ENCODE results near the gene SCG5. TPM values are rescaled to one million over a fixed set of nuclear protein-coding genes. Genes with fewer than 3 reads are reported as not detected.

Gene SCG5
- total RNA-seq, 1 experiment from 2014 or later: 1.8 TPM

- no peaks in the 10 kb centered on the region for H4K20me1 ChIP-seq (ENCODE audit: insufficient read depth, low read depth, low read length)
- H3K4me3 ChIP-seq (ENCODE audit: low read length): no peak overlapping the region
- no peak overlapping the region for H3K4me2 ChIP-seq (ENCODE audit: low read depth, low read length, poor library complexity, severe bottlenecking)
- no peaks in the 10 kb centered on the region for H3K4me1 ChIP-seq (ENCODE audit: low read length)
- H3K36me3 ChIP-seq (ENCODE audit: insufficient read depth, low read length): no peaks in the 10 kb centered on the region
- H3K27me3 ChIP-seq (ENCODE audit: low read length): no peaks in the 10 kb centered on the region
- H3K27ac ChIP-seq (ENCODE audit: low read length): no peak overlapping the region
- H3K9me2 ChIP-seq (replicated peaks; ENCODE audit: insufficient read depth, low read length): no peaks in the 10 kb centered on the region
- H3K9ac ChIP-seq (ENCODE audit: low read length): no peak overlapping the region
- H3K9me3 ChIP-seq (ENCODE audit: low read length): no peaks in the 10 kb centered on the region
- no peaks in the 10 kb centered on the region for H3K79me2 ChIP-seq (ENCODE audit: low read length)
- DNase-seq: no peak
- H2AFZ ChIP-seq (ENCODE audit: low read length): no peak overlapping the region
Observed at GRCh38 chr15:32718227-32718820, 76.8 kb downstream of the SCG5 start.

DNA sequence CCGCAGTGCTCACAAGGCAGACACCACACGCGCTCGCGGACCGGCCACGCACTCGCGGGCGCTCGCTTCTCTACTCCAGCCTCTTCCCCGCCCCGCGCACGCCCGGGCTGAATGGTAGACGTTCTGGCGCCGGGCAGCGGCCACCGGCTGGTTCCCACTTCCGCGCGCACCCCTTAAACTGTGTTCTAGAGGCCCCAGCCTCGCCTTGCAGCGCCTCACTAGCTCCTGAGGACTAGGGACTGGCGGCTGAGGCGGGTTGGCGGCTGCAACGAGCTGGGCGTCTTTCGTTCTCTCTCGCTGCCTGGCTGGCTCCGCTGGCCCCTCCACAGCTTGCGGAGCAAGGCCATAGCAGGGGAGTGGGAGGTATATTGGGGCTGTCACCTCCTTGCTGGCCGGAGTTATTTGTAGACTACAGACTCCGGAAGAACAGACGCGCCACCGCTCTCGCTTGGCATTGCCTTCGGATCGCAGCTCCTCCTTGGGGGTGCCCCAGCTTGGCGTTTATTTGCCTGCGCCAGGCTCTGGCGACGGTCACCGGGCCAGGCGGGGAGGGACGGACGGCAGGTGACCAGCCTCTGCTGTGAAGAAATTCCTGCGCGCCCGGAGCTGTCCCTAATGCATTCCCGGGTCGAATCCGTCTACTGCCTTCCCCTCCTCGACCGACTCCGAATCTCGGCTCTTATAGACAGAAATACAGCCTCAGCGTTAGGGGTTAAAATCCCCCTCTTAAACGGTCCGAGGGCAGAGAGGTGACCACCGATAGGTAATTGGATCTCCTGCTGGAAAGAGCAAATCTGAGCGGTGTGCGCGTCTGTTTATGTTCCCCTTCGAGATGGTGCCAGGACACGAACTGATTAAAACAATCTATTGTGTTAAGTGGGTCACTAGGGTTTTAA lies 77.6 kb downstream of the SCG5 start:
- no peaks in the 10 kb centered on the region for H3K4me1 ChIP-seq (ENCODE audit: low read length)
- H3K27ac ChIP-seq (ENCODE audit: low read length): no peak overlapping the region
- H3K4me3 ChIP-seq (ENCODE audit: low read length): no peak overlapping the region
- no peak overlapping the region for H3K9ac ChIP-seq (ENCODE audit: low read length)
- no peaks in the 10 kb centered on the region for H3K36me3 ChIP-seq (ENCODE audit: insufficient read depth, low read length)
- no peak for DNase-seq
- no peak overlapping the region for H3K4me2 ChIP-seq (ENCODE audit: low read depth, low read length, poor library complexity, severe bottlenecking)
- no peaks in the 10 kb centered on the region for H3K9me2 ChIP-seq (replicated peaks; ENCODE audit: insufficient read depth, low read length)
- no peaks in the 10 kb centered on the region for H3K79me2 ChIP-seq (ENCODE audit: low read length)
- H3K9me3 ChIP-seq (ENCODE audit: low read length): no peaks in the 10 kb centered on the region
- no peaks in the 10 kb centered on the region for H4K20me1 ChIP-seq (ENCODE audit: insufficient read depth, low read depth, low read length)
- H3K27me3 ChIP-seq (ENCODE audit: low read length): no peaks in the 10 kb centered on the region
- H2AFZ ChIP-seq (ENCODE audit: low read length): no peak overlapping the region

GRCh38 chr15:32721596-32721995 lies 80.1 kb downstream of the SCG5 start:
- Histone ChIP-seq H3K79me2 (ENCODE audit: low read length) (no peaks in the 10 kb centered on the region), H2AFZ (ENCODE audit: low read length) (no peak overlapping the region)

DNA sequence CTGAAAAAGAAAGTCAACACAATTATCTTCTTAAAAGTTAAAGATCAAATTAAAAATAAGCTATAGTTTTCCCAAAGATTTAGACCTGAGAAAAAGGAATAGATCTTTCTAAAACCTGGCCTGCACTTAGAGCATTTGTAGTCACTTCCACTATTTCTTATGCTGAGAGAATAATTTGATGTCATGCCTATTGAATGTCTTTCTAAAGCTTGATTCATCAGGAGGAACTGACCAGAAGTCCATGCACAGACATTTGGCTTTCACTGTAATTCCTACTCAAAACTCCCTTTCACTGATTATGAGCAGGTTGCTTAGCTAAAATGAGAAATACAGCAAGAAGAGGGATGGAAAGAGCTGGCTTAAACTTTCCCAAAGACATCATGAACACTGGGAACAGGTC lies 80.6 kb downstream of the SCG5 start:
- H3K36me3 ChIP-seq (ENCODE audit: insufficient read depth, low read length): no peaks in the 10 kb centered on the region
- H3K79me2 ChIP-seq (ENCODE audit: low read length): no peaks in the 10 kb centered on the region
- no peak overlapping the region for H3K9ac ChIP-seq (ENCODE audit: low read length)
- H2AFZ ChIP-seq (ENCODE audit: low read length): no peak overlapping the region
- DNase-seq: no peak
- H3K9me3 ChIP-seq (ENCODE audit: low read length): no peaks in the 10 kb centered on the region
- H3K4me3 ChIP-seq (ENCODE audit: low read length): no peak overlapping the region
- H3K4me2 ChIP-seq (ENCODE audit: low read depth, low read length, poor library complexity, severe bottlenecking): no peak overlapping the region
- H3K4me1 ChIP-seq (ENCODE audit: low read length): no peaks in the 10 kb centered on the region
- no peaks in the 10 kb centered on the region for H4K20me1 ChIP-seq (ENCODE audit: insufficient read depth, low read depth, low read length)
- no peaks in the 10 kb centered on the region for H3K27me3 ChIP-seq (ENCODE audit: low read length)
- no peak overlapping the region for H3K27ac ChIP-seq (ENCODE audit: low read length)
- H3K9me2 ChIP-seq (replicated peaks; ENCODE audit: insufficient read depth, low read length): no peaks in the 10 kb centered on the region

More at GRCh38 chr15:32721596-32721995, 80.1 kb downstream of the SCG5 start:
- no peaks in the 10 kb centered on the region for H3K27me3 ChIP-seq (ENCODE audit: low read length)
- DNase-seq: no peak
- H3K9me2 ChIP-seq (replicated peaks; ENCODE audit: insufficient read depth, low read length): no peaks in the 10 kb centered on the region
- H3K9me3 ChIP-seq (ENCODE audit: low read length): no peaks in the 10 kb centered on the region
- H3K4me2 ChIP-seq (ENCODE audit: low read depth, low read length, poor library complexity, severe bottlenecking): no peak overlapping the region
- H3K4me1 ChIP-seq (ENCODE audit: low read length): no peaks in the 10 kb centered on the region
- no peak overlapping the region for H3K27ac ChIP-seq (ENCODE audit: low read length)
- H3K9ac ChIP-seq (ENCODE audit: low read length): no peak overlapping the region
- H3K36me3 ChIP-seq (ENCODE audit: insufficient read depth, low read length): no peaks in the 10 kb centered on the region
- H4K20me1 ChIP-seq (ENCODE audit: insufficient read depth, low read depth, low read length): no peaks in the 10 kb centered on the region
- no peak overlapping the region for H3K4me3 ChIP-seq (ENCODE audit: low read length)

DNA sequence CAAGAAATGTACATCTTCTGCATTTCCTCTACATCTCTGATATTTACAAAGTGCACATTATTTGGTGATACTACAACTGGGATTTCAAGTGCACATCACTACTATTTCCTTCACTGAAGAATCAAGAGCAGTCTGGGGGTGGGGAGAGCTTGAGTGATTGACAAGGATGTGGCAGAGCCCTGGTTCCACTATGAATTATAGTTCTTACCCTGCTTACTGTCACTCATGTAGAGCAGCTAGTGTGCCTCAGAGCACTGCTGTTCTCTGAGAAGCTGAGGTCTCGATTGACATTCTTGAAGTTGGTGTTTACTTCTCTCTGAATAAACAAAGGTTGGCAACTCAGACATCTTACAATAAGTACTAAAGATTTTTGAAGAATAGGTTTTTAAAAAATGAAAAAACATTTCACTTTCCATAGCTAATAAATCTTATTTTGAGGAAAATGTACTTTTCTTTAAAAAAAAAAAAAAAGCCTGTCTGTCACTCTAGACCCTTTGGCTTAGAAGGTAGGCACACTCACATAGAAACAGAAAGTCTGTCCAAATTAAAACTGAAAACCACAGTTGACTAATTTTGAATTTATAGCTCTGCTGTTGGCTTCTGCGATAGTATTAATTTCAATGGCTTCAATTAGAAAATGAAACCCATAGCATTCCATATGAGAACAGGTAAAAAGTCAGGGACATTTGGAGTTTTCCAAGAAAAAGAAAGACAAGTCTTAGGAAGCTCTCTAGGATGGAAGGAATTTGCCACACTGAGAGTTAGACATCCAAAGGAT lies 81.8 kb downstream of the SCG5 start:
- Histone ChIP-seq H2AFZ (ENCODE audit: low read length) (no peak overlapping the region), H3K4me1 (ENCODE audit: low read length) (no peaks in the 10 kb centered on the region), H3K9ac (ENCODE audit: low read length) (no peak overlapping the region), H3K4me3 (ENCODE audit: low read length) (no peak overlapping the region), H3K79me2 (ENCODE audit: low read length) (no peaks in the 10 kb centered on the region), H3K27ac (ENCODE audit: low read length) (no peak overlapping the region), H3K36me3 (ENCODE audit: insufficient read depth, low read length) (no peaks in the 10 kb centered on the region), H4K20me1 (ENCODE audit: insufficient read depth, low read depth, low read length) (no peaks in the 10 kb centered on the region), H3K4me2 (ENCODE audit: low read depth, low read length, poor library complexity, severe bottlenecking) (no peak overlapping the region), H3K9me2 (replicated peaks; ENCODE audit: insufficient read depth, low read length) (no peaks in the 10 kb centered on the region), H3K27me3 (ENCODE audit: low read length) (no peaks in the 10 kb centered on the region), H3K9me3 (ENCODE audit: low read length) (no peaks in the 10 kb centered on the region)
- DNase-seq: no peak

DNA sequence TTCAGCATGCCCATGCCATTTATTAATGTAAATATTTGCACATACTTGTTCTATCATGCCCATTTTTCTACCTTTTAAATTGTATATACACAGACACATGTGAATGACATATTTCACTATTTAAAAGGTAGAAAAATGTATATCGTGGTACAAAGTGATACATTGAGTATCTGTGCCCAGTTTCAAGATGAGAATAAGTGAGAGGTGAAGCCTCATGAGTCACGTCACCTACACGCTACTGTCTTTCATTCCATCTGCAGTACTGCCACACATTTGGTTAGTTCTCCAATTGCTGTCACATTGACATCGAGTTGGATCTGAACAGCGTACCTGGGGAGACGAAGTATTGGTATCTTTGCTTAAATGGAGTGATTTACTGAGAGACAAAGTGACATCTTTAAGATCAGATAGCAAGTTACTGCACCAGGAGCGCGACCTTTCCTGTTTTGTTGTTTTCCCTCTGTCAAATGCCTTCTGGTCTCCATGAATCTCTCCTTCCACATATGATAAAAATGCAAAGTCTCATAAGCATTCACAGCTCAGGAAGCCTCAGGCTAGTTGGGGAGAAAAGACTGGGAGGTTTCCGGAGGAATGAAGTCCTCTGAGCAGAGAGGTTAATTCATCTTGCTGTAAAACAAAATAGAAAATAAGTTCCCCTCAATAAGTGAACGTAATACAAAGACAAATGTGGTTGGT lies 88.3 kb downstream of the SCG5 start:
- H3K9me3 ChIP-seq (ENCODE audit: low read length): no peaks in the 10 kb centered on the region
- no peak overlapping the region for H3K9ac ChIP-seq (ENCODE audit: low read length)
- H4K20me1 ChIP-seq (ENCODE audit: insufficient read depth, low read depth, low read length): no peaks in the 10 kb centered on the region
- no peaks in the 10 kb centered on the region for H3K36me3 ChIP-seq (ENCODE audit: insufficient read depth, low read length)
- H3K79me2 ChIP-seq (ENCODE audit: low read length): no peaks in the 10 kb centered on the region
- H3K4me3 ChIP-seq (ENCODE audit: low read length): no peak overlapping the region
- no peaks in the 10 kb centered on the region for H3K9me2 ChIP-seq (replicated peaks; ENCODE audit: insufficient read depth, low read length)
- no peak overlapping the region for H2AFZ ChIP-seq (ENCODE audit: low read length)
- no peaks in the 10 kb centered on the region for H3K4me1 ChIP-seq (ENCODE audit: low read length)
- H3K27ac ChIP-seq (ENCODE audit: low read length): no peak overlapping the region
- H3K4me2 ChIP-seq (ENCODE audit: low read depth, low read length, poor library complexity, severe bottlenecking): no peak overlapping the region
- H3K27me3 ChIP-seq (ENCODE audit: low read length): no peaks in the 10 kb centered on the region
- no peak for DNase-seq

DNA sequence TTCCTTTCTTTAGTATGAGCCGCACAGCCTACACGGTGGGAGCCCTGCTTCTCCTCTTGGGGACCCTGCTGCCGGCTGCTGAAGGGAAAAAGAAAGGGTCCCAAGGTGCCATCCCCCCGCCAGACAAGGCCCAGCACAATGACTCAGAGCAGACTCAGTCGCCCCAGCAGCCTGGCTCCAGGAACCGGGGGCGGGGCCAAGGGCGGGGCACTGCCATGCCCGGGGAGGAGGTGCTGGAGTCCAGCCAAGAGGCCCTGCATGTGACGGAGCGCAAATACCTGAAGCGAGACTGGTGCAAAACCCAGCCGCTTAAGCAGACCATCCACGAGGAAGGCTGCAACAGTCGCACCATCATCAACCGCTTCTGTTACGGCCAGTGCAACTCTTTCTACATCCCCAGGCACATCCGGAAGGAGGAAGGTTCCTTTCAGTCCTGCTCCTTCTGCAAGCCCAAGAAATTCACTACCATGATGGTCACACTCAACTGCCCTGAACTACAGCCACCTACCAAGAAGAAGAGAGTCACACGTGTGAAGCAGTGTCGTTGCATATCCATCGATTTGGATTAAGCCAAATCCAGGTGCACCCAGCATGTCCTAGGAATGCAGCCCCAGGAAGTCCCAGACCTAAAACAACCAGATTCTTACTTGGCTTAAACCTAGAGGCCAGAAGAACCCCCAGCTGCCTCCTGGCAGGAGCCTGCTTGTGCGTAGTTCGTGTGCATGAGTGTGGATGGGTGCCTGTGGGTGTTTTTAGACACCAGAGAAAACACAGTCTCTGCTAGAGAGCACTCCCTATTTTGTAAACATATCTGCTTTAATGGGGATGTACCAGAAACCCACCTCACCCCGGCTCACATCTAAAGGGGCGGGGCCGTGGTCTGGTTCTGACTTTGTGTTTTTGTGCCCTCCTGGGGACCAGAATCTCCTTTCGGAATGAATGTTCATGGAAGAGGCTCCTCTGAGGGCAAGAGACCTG lies 89.5 kb downstream of the SCG5 start:
- Histone ChIP-seq H3K27me3 (ENCODE audit: low read length) (no peaks in the 10 kb centered on the region), H3K9me3 (ENCODE audit: low read length) (no peaks in the 10 kb centered on the region), H3K9ac (ENCODE audit: low read length) (no peak overlapping the region), H3K4me1 (ENCODE audit: low read length) (no peaks in the 10 kb centered on the region), H4K20me1 (ENCODE audit: insufficient read depth, low read depth, low read length) (no peaks in the 10 kb centered on the region), H3K79me2 (ENCODE audit: low read length) (no peaks in the 10 kb centered on the region), H3K36me3 (ENCODE audit: insufficient read depth, low read length) (no peaks in the 10 kb centered on the region), H3K9me2 (replicated peaks; ENCODE audit: insufficient read depth, low read length) (no peaks in the 10 kb centered on the region), H3K27ac (ENCODE audit: low read length) (no peak overlapping the region), H3K4me3 (ENCODE audit: low read length) (no peak overlapping the region), H3K4me2 (ENCODE audit: low read depth, low read length, poor library complexity, severe bottlenecking) (no peak overlapping the region), H2AFZ (ENCODE audit: low read length) (no peak overlapping the region)
- no peak for DNase-seq
